Measurements from ENCODE around the gene MTA3. TPM values are rescaled to one million over a fixed set of nuclear protein-coding genes. Genes with fewer than 3 reads are reported as not detected.

MTA3 gene
- total and polyA plus RNA-seq, 9 of the 15 experiments (the other 6 are each of a cell fraction or from before 2014, with no cell fraction given) = 12.4 to 39.6 (median 23.5) TPM

GRCh38 chr2:42663828-42664227 lies 95.4 kb downstream of the MTA3 start (continued):
- TF ChIP-seq CUX1 (CRISPR knock-in tag; IDR thresholded peaks at IDR 0.05) = no peak
- TF ChIP-seq MECOM (CRISPR knock-in tag; IDR thresholded peaks at IDR 0.05) = no peak
- TF ChIP-seq TARDBP (IDR thresholded peaks at IDR 0.05) = no peak
- TF ChIP-seq ZNF609 (CRISPR knock-in tag; IDR thresholded peaks at IDR 0.05; ENCODE audit: borderline replicate concordance) = no peak
- TF ChIP-seq HSF4 (CRISPR knock-in tag; IDR thresholded peaks at IDR 0.05; ENCODE audit: borderline replicate concordance) = no peak
- peak; percentile 74; the same call in 1 of the 2 replicates for TF ChIP-seq ZNF24 (IDR thresholded peaks at IDR 0.05)
- no peak for TF ChIP-seq ELF1 (tag; IDR thresholded peaks at IDR 0.05)
- no peak for TF ChIP-seq HMG20A (CRISPR knock-in tag; conservative IDR thresholded peaks at IDR 0.05)
- TF ChIP-seq SMARCC2 (IDR thresholded peaks at IDR 0.05; ENCODE audit: low read depth) = 0 out of 2 replicates have a peak, but pooled peaks have one; percentile 43
- TF ChIP-seq RCOR1 (IDR thresholded peaks at IDR 0.05; ENCODE audit: borderline replicate concordance in 1 of 2, low read depth in 2 of 2, low read length in 2 of 2) = peak; percentile 33 to 88; a peak in 3 of 4 replicates
- TF ChIP-seq ZBTB11 (CRISPR knock-in tag; IDR thresholded peaks at IDR 0.05) = no peak
- no peak for TF ChIP-seq ZC3H4 (CRISPR knock-in tag; IDR thresholded peaks at IDR 0.05; ENCODE audit: borderline replicate concordance)
- TF ChIP-seq TCF7L2 (IDR thresholded peaks at IDR 0.05; ENCODE audit: low read depth, low read length) = no peak
- TF ChIP-seq NFE2 (IDR thresholded peaks at IDR 0.05; ENCODE audit: low read depth) = peak; percentile 44; the same call in 1 of the 2 replicates
- peak; percentile 38; the same call in 1 of the 2 replicates for TF ChIP-seq PML (IDR thresholded peaks at IDR 0.05; ENCODE audit: low read length)
- peak; percentile 84 for TF ChIP-seq TAL1 (IDR thresholded peaks at IDR 0.05)

Data from K562 (cell line).